ENCODE measurements around the gene VDR. TPM values are rescaled to one million over a fixed set of nuclear protein-coding genes. Genes with fewer than 3 reads are reported as not detected.

The VDR gene
- total RNA-seq, 2 experiments from 2014 or later = 62.9 to 65.5 TPM

GRCh38 chr12:47876440-47876960 lies 28.3 kb downstream of the VDR start:
- Mint-ChIP-seq H3K27ac (peak overlapping the region; percentile 5), H3K27me3 (no peaks in the 10 kb centered on the region), H3K36me3 (ENCODE audit: low read depth) (peaks cover 88% of the 10 kb centered on the region), H3K4me3 (no peak overlapping the region), H3K9me3 (no peaks in the 10 kb centered on the region), H3K4me1 (peaks cover 65% of the 10 kb centered on the region)
- DNase-seq = no peak
- ChIA-PET POLR2A (interaction anchor here (0.9 kb wide), 1 partner anchor 29 kb away, joined by 3 read pairs; the partner anchor contains the start of gene VDR), CTCF (no interaction called here)

GRCh38 chr12:47875746-47876439 lies 28.9 kb downstream of the VDR start:
- Mint-ChIP-seq H3K4me3 (no peak overlapping the region), H3K4me1 (peaks cover 65% of the 10 kb centered on the region), H3K36me3 (ENCODE audit: low read depth) (peaks cover 88% of the 10 kb centered on the region), H3K27ac (peak overlapping the region; percentile 5), H3K9me3 (no peaks in the 10 kb centered on the region), H3K27me3 (no peaks in the 10 kb centered on the region)
- CTCF ChIA-PET = no interaction called here
- DNase-seq = no peak
- POLR2A ChIA-PET = interaction anchor here (0.9 kb wide), 1 partner anchor 29 kb away, joined by 3 read pairs; the partner anchor contains the start of gene VDR

DNA sequence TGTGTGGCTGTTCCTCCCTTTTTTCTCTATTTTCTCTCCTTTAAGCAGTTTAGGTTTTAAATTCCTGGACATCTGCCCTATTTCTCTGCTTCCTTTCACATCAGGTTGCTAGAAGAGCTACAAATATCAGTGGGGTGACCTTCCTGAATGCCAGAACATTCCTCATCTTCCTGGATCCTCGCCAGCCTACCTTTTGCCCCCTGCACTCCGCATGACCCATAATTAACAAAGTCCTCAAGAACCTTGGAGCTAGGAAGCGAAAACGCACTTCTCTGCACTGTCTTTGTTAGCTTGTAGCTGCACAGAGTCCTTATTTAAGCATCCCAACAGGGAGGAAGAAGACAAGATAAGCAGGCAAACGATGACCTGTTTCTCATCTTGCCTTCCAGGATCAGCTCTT lies 30.5 kb downstream of the VDR start:
- Mint-ChIP-seq H3K4me1 (peaks cover 72% of the 10 kb centered on the region), H3K27ac (no peak overlapping the region)
- CTCF ChIA-PET = interaction anchor here (1.9 kb wide), 1 partner anchor 11 kb away, joined by 10 read pairs; no protein-coding TSS in a partner anchor

GRCh38 chr12:47870175-47870781 lies 34.5 kb downstream of the VDR start:
- no peak for DNase-seq
- no peaks in the 10 kb centered on the region for H3K27me3 Mint-ChIP-seq
- H3K27ac Mint-ChIP-seq = peak overlapping the region; percentile 72
- CTCF ChIA-PET = interaction anchor here (0.7 to 3.9 kb wide), 6 partner anchors 10 to 160 kb away, joined by 3 to 19 read pairs (median 4); partner anchors contain the start of genes HDAC7 and VDR
- no peaks in the 10 kb centered on the region for H3K9me3 Mint-ChIP-seq
- no peak overlapping the region for H3K4me3 Mint-ChIP-seq
- POLR2A ChIA-PET = interaction anchor here (0.9 to 7.2 kb wide), 6 partner anchors 14 to 79 kb away, joined by 3 to 70 read pairs (median 4); partner anchors contain the start of gene VDR
- peaks cover 87% of the 10 kb centered on the region for H3K36me3 Mint-ChIP-seq (ENCODE audit: low read depth)
- peaks cover 78% of the 10 kb centered on the region for H3K4me1 Mint-ChIP-seq

More for the DNA sequence above, 30.5 kb downstream of the VDR start:
- DNase-seq = no peak
- H3K9me3 Mint-ChIP-seq = no peaks in the 10 kb centered on the region
- H3K36me3 Mint-ChIP-seq (ENCODE audit: low read depth) = peaks cover 91% of the 10 kb centered on the region
- no peaks in the 10 kb centered on the region for H3K27me3 Mint-ChIP-seq
- no peak overlapping the region for H3K4me3 Mint-ChIP-seq
- POLR2A ChIA-PET = interaction anchor here (0.9 to 1.8 kb wide), 3 partner anchors 9 to 11 kb away, joined by 3 to 6 read pairs (median 5); no protein-coding TSS in a partner anchor

DNA sequence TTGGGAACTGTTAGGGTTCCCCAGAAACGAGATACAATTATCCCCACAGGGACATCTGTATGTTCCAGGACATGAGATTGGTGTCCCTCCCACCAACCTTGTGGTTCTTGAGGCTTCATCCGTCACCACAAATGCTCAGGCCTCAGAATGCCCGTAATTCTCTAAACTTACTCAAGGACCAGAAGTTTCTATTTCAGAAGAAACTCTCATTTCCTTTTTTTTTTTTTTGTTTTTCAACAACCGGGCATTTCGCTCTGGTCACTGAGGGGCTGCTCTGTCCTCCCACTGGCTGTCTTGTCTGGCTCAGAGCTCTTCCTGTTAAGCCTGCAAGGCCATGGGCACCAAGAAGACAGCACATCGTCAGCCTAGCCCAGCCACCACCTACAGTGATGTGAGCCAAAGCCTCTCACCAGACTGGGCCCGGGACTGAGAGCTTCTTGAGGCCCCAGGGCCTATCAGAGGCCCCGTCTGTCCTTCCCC lies 36.2 kb downstream of the VDR start:
- ChIA-PET CTCF (interaction anchor here (1.0 to 3.9 kb wide), 10 partner anchors 12 to 126 kb away, joined by 3 to 19 read pairs (median 5); partner anchors contain the start of genes TMEM106C and VDR), POLR2A (interaction anchor here (1.1 to 7.2 kb wide), 10 partner anchors 12 to 289 kb away, joined by 3 to 70 read pairs (median 8); partner anchors contain the start of genes ASB8 and VDR)
- Mint-ChIP-seq H3K27ac (peak overlapping the region; percentile 92), H3K36me3 (ENCODE audit: low read depth) (peaks cover 86% of the 10 kb centered on the region), H3K27me3 (no peaks in the 10 kb centered on the region), H3K4me3 (no peak overlapping the region), H3K4me1 (peaks cover 87% of the 10 kb centered on the region), H3K9me3 (no peaks in the 10 kb centered on the region)
- no peak for DNase-seq

DNA sequence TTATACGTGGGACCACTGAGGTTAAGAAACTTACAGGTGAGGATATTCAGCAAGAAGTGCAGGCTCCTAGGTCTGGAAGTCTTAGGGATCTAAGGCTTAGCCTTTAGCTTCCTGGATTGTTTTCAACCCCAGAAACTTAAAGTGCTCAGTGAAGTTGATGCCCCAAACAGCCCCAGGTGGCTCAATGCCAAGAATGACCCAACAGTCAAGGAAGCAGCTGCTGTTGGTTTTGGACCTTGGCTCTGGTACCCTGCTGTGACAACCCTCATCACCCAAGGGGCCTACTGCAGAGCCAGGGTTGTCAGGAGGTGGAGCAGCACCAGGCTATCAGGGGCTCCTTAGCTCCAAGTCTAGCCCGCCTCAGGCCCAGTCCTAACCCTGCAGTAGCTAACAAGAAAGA lies 36.8 kb downstream of the VDR start:
- H3K4me1 Mint-ChIP-seq = peaks cover 90% of the 10 kb centered on the region
- peak overlapping the region; percentile 17 for H3K4me3 Mint-ChIP-seq
- no peaks in the 10 kb centered on the region for H3K27me3 Mint-ChIP-seq
- POLR2A ChIA-PET = interaction anchor here (1.0 to 7.2 kb wide), 11 partner anchors 12 to 290 kb away, joined by 3 to 70 read pairs (median 7); partner anchors contain the start of genes ASB8 and VDR
- peak overlapping the region; percentile 92 for H3K27ac Mint-ChIP-seq
- no peak for DNase-seq
- H3K9me3 Mint-ChIP-seq = no peaks in the 10 kb centered on the region
- CTCF ChIA-PET = interaction anchor here (0.6 to 3.9 kb wide), 10 partner anchors 12 to 1095 kb away, joined by 4 to 19 read pairs (median 5); partner anchors contain the start of genes TMEM106C and VDR
- H3K36me3 Mint-ChIP-seq (ENCODE audit: low read depth) = peaks cover 82% of the 10 kb centered on the region

GRCh38 chr12:47867495-47867941 lies 37.3 kb downstream of the VDR start:
- Mint-ChIP-seq H3K36me3 (ENCODE audit: low read depth) (peaks cover 82% of the 10 kb centered on the region), H3K9me3 (no peaks in the 10 kb centered on the region), H3K27ac (peak overlapping the region; percentile 92), H3K27me3 (no peaks in the 10 kb centered on the region), H3K4me1 (peaks cover 91% of the 10 kb centered on the region), H3K4me3 (peak overlapping the region; percentile 17)
- ChIA-PET CTCF (interaction anchor here (0.6 to 3.9 kb wide), 11 partner anchors 13 to 1095 kb away, joined by 3 to 19 read pairs (median 5); partner anchors contain the start of genes TMEM106C and VDR), POLR2A (interaction anchor here (1.0 to 7.2 kb wide), 11 partner anchors 13 to 290 kb away, joined by 3 to 70 read pairs (median 7); partner anchors contain the start of genes ASB8 and VDR)
- DNase-seq = peak; percentile 74

DNA sequence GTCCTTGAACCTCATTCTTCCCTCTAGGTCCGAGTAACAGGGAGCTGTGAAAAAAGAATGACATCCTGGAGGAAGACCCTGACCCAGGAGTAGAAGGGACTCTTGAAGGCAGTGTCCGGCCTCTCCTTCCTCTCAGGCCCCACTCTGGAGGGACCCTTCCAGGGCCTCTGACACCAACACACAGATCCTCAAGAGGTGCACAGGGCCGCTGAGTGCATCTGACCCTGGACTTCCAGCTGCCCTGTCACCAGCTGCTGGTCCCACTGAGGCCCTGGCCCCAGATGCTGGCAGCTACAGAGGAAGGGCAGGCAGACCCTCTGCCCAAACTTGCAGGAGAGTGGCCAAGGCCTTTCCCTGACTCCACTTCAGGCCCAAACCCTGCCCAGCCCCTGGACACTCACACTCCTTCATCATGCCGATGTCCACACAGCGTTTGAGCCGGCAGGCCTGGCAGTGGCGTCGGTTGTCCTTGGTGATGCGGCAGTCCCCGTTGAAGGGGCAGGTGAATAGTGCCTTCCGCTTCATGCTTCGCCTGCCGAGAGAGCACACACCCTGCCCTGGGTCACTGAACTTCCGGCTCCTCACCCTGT lies 40.1 kb downstream of the VDR start:
- peaks cover 91% of the 10 kb centered on the region for H3K4me1 Mint-ChIP-seq
- H3K27ac Mint-ChIP-seq = peak overlapping the region; percentile 41
- ChIA-PET POLR2A (no interaction called here), CTCF (interaction anchor here (1.4 kb wide), 1 partner anchor 26 kb away, joined by 4 read pairs; no protein-coding TSS in a partner anchor)
- no peak overlapping the region for H3K4me3 Mint-ChIP-seq
- peaks cover 78% of the 10 kb centered on the region for H3K36me3 Mint-ChIP-seq (ENCODE audit: low read depth)
- DNase-seq = no peak
- no peaks in the 10 kb centered on the region for H3K27me3 Mint-ChIP-seq
- no peaks in the 10 kb centered on the region for H3K9me3 Mint-ChIP-seq

DNA sequence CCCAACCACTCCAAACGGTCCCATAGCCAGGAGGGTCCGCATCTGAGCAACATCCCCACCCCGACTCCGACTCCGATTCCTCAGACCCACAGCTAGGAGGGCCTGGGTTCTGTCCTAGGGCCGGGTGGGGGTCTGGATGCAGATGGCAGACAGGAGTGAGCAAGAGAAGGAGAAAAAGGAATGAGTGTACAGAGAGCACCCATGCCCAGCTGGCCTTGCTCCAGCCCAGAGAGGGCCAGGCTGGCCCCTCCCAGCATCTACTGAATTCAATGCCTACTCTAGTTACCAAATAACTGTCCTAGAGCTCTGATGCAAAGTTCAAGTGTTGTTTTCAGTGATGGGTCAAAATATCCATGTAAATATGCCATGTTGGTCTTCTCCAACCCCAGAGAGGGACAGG lies 40.8 kb downstream of the VDR start:
- peaks cover 91% of the 10 kb centered on the region for H3K4me1 Mint-ChIP-seq
- peak overlapping the region; percentile 41 for H3K27ac Mint-ChIP-seq
- no peaks in the 10 kb centered on the region for H3K27me3 Mint-ChIP-seq
- no peak for DNase-seq
- POLR2A ChIA-PET = interaction anchor here (1.4 to 1.7 kb wide), 2 partner anchors 10 to 41 kb away, joined by 4 to 5 read pairs; partner anchors contain the start of gene VDR
- no peaks in the 10 kb centered on the region for H3K9me3 Mint-ChIP-seq
- CTCF ChIA-PET = no interaction called here
- H3K4me3 Mint-ChIP-seq = no peak overlapping the region
- peaks cover 77% of the 10 kb centered on the region for H3K36me3 Mint-ChIP-seq (ENCODE audit: low read depth)

- peaks cover 76% of the 10 kb centered on the region for H3K36me3 Mint-ChIP-seq (ENCODE audit: low read depth)
- no peak for DNase-seq
- no peaks in the 10 kb centered on the region for H3K9me3 Mint-ChIP-seq
- CTCF ChIA-PET = interaction anchor here (0.9 kb wide), 1 partner anchor 26 kb away, joined by 3 read pairs; no protein-coding TSS in a partner anchor
- H3K4me1 Mint-ChIP-seq = peaks cover 91% of the 10 kb centered on the region
- H3K27ac Mint-ChIP-seq = peak overlapping the region; percentile 41
- no peaks in the 10 kb centered on the region for H3K27me3 Mint-ChIP-seq
- H3K4me3 Mint-ChIP-seq = no peak overlapping the region
- POLR2A ChIA-PET = interaction anchor here (1.4 to 1.7 kb wide), 3 partner anchors 11 to 42 kb away, joined by 3 to 5 read pairs (median 4); partner anchors contain the start of gene VDR
Observed at GRCh38 chr12:47863467-47863866, 41.3 kb downstream of the VDR start.

- ChIA-PET CTCF (interaction anchor here (0.9 to 1.1 kb wide), 2 partner anchors 25 to 101 kb away, joined by 3 to 5 read pairs; partner anchors contain the start of gene TMEM106C), POLR2A (interaction anchor here (1.0 to 1.7 kb wide), 4 partner anchors 11 to 42 kb away, joined by 3 to 5 read pairs (median 4); partner anchors contain the start of gene VDR)
- H3K27ac Mint-ChIP-seq = no peak overlapping the region
- H3K4me3 Mint-ChIP-seq = no peak overlapping the region
- H3K4me1 Mint-ChIP-seq = peaks cover 86% of the 10 kb centered on the region
- H3K27me3 Mint-ChIP-seq = no peaks in the 10 kb centered on the region
- DNase-seq = no peak
- peaks cover 75% of the 10 kb centered on the region for H3K36me3 Mint-ChIP-seq (ENCODE audit: low read depth)
- no peaks in the 10 kb centered on the region for H3K9me3 Mint-ChIP-seq
Observed at GRCh38 chr12:47862881-47863280, 41.9 kb downstream of the VDR start.

Data from activated CD4-positive, alpha-beta memory T cell treated with anti-CD3 and anti-CD28 coated beads, Interleukin-2, amount 10 ng/mL, durations not matched to agents 7 days and 5 days (primary cell).